ENCODE measurements around the gene CASQ1. TPM values are rescaled to one million over a fixed set of nuclear protein-coding genes. Genes with fewer than 3 reads are reported as not detected.
A peak's percentile ranks its signal among the peaks of the same experiment; 100 is the strongest.

The CASQ1 gene
- under 1 TPM; 0.29 to 0.77 TPM for total RNA-seq
- 0.96 TPM for polyA plus RNA-seq (2013, experiment 1 of 2)
- 1.0 TPM for polyA plus RNA-seq (2013, experiment 2 of 2)
- long read RNA-seq, experiment 1, result 0 reads
- long read RNA-seq, experiment 2, result 0 reads
- long read RNA-seq, experiment 3, partial matches to known transcripts, result 1 of 2 reads
- long read RNA-seq, experiment 3, other reads (novel, unspliced or antisense), result 0 of 2 reads
- long read RNA-seq, experiment 4, result 0 reads

DNA sequence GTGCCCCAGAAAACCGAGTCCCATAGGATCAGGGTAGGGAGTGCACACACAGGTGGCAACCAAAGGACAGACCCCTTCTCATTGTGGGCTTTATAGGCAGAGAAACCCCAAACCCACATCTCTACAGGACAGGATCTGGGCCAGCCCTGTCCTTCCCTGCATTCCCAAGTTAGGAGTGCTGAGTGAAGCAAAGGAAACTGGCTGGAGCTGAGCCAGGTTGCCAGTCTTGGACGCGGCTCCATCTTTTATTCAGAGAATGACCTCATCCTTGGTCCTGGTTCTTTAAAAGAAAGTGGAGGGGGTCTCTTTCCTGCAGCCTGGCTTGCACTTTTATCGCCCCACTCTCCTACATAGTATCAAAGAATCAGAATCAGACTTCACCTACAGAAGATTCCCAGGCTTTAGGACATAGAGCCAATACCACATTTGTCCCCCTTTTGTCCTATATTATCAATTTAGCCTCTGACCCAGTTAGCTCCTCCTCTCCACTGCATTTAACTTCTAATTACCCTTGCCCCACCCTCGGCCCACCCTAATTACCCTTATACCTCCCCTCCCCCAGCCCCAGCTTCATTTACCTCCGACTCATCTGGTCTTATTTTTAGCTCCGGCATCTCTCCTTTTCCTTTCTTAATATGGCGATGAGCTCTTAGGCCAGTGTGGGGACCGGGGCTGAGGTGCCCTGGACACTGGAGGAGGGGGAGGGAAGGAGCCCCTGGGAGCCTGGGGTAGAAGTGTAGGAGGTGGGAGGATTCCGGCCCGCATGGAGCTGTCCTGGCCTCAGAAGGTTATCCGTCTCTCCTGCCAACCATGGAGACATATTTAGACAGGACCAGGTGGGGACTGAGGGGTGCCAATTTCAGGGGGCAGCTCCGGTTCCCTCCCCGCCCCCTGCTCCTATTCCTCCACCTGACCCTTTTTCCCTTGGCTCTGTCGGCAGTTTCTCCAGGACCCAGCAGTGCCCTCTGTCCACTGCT lies at the start of gene CASQ1:
CASQ1 (plus strand) TSS at position 927 of the 977 bp plus-strand sequence. CDS start 177 bp downstream, outside the sequence.
- Histone ChIP-seq H3K27ac (ENCODE audit: low read depth, low read length) (peak within 1 kb of the TSS; percentile 44), H3K9ac (ENCODE audit: extremely low read depth, low read length, poor library complexity, severe bottlenecking) (no peak within 1 kb of the TSS), H3K4me3 (ENCODE audit: low read length) (no peak within 1 kb of the TSS), H3K9me3 (ENCODE audit: control insufficient read depth, low read length) (no peaks in the 10 kb centered on the region), H3K36me3 (ENCODE audit: control insufficient read depth, insufficient read depth, low read length) (no peaks in the 10 kb centered on the region), H3K27me3 (ENCODE audit: control insufficient read depth, insufficient read depth, low read length, poor library complexity, severe bottlenecking) (no peaks in the 10 kb centered on the region), H3K4me1 (ENCODE audit: control insufficient read depth, insufficient read depth, low read length) (no peaks in the 10 kb centered on the region)
- no peak within 1 kb of the TSS for H3K4me3 Mint-ChIP-seq
- no peak for DNase-seq
- no peak within 1 kb of the TSS for H3K27ac Mint-ChIP-seq
- H3K36me3 Mint-ChIP-seq (ENCODE audit: low read depth), result no peaks in the 10 kb centered on the region
- peaks cover 1% of the 10 kb centered on the region for H3K27me3 Mint-ChIP-seq (ENCODE audit: insufficient read depth)
- peaks cover 7% of the 10 kb centered on the region for H3K4me1 Mint-ChIP-seq
- no peaks in the 10 kb centered on the region for H3K9me3 Mint-ChIP-seq
- 71 to 86% methylated on average over 2 to 15 of the region's 15 CpGs for WGBS, 2 experiments (ENCODE audit: insufficient coverage in 1 of 2, insufficient read length in 1 of 2)
- TF ChIP-seq, protein P1, sequence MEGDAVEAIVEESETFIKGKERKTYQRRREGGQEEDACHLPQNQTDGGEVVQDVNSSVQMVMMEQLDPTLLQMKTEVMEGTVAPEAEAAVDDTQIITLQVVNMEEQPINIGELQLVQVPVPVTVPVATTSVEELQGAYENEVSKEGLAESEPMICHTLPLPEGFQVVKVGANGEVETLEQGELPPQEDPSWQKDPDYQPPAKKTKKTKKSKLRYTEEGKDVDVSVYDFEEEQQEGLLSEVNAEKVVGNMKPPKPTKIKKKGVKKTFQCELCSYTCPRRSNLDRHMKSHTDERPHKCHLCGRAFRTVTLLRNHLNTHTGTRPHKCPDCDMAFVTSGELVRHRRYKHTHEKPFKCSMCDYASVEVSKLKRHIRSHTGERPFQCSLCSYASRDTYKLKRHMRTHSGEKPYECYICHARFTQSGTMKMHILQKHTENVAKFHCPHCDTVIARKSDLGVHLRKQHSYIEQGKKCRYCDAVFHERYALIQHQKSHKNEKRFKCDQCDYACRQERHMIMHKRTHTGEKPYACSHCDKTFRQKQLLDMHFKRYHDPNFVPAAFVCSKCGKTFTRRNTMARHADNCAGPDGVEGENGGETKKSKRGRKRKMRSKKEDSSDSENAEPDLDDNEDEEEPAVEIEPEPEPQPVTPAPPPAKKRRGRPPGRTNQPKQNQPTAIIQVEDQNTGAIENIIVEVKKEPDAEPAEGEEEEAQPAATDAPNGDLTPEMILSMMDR (conservative IDR thresholded peaks at IDR 0.05), result no peak

DNA sequence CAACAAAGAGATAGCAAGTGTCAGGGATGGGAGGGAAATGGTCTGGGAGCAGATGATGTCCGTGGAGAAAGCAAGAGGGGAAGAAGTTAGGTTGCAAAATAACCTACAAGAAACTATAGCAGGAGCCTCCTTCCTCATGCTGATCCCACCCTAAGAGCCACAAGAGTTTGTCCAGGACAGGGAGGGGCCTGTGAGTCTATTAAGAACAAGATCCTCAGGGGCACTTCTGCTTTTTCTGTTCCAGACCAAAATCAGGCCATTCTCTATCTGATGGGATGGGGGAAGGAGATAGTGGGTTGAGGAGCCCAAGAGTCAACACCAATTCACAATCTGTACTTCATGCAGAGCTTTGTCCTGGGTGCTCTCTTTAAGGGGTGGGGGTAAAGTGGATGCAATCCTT lies 46.7 kb upstream of the CASQ1 start:
- H3K27me3 ChIP-seq (ENCODE audit: control insufficient read depth, insufficient read depth, low read length, poor library complexity, severe bottlenecking), result no peaks in the 10 kb centered on the region
- no peak overlapping the region for H3K27ac Mint-ChIP-seq

DNA sequence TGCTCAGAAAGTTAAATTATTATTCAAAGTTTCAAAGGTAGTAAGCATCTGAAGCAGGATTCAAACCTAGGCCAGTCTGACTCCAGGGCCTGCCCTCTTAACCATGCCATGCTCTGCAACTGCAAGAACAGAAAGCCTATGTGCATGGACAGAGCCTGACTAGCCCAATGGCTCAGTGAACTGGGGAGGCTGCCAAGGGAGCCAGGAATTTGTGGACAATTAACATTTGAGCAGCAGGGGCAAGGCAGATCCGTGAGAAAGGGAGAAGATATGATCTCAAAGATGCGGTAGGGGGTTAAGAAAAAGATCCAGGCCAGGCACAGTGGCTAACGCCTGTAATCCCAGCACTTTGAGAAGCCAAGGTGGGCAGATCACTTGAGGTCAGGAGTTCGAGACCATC lies 45.5 kb upstream of the CASQ1 start:
- Mint-ChIP-seq H3K9me3 (no peaks in the 10 kb centered on the region), H3K27ac (no peak overlapping the region)
- DNase-seq, result no peak

More for the DNA sequence above, 46.7 kb upstream of the CASQ1 start:
- Histone ChIP-seq H3K9ac (ENCODE audit: extremely low read depth, low read length, poor library complexity, severe bottlenecking) (no peak overlapping the region), H3K27ac (ENCODE audit: low read depth, low read length) (no peak overlapping the region), H3K4me1 (ENCODE audit: control insufficient read depth, insufficient read depth, low read length) (no peaks in the 10 kb centered on the region), H3K9me3 (ENCODE audit: control insufficient read depth, low read length) (no peaks in the 10 kb centered on the region), H3K36me3 (ENCODE audit: control insufficient read depth, insufficient read depth, low read length) (no peaks in the 10 kb centered on the region), H3K4me3 (ENCODE audit: low read length) (no peak overlapping the region)
- TF ChIP-seq, protein P1 (conservative IDR thresholded peaks at IDR 0.05), result no peak
- no peak overlapping the region for H3K4me3 Mint-ChIP-seq
- peaks cover 11% of the 10 kb centered on the region for H3K27me3 Mint-ChIP-seq (ENCODE audit: insufficient read depth)
- WGBS, 2 experiments (ENCODE audit: insufficient coverage in 1 of 2, insufficient read length in 1 of 2), result 79 to 80% methylated on average over 1 of the region's 1 CpG
- H3K36me3 Mint-ChIP-seq (ENCODE audit: low read depth), result no peaks in the 10 kb centered on the region
- peaks cover 10% of the 10 kb centered on the region for H3K4me1 Mint-ChIP-seq
- no peak for DNase-seq
- H3K9me3 Mint-ChIP-seq, result no peaks in the 10 kb centered on the region

More for the DNA sequence above, 45.5 kb upstream of the CASQ1 start:
- Histone ChIP-seq H3K27ac (ENCODE audit: low read depth, low read length) (no peak overlapping the region), H3K36me3 (ENCODE audit: control insufficient read depth, insufficient read depth, low read length) (no peaks in the 10 kb centered on the region), H3K9ac (ENCODE audit: extremely low read depth, low read length, poor library complexity, severe bottlenecking) (no peak overlapping the region), H3K4me3 (ENCODE audit: low read length) (no peak overlapping the region), H3K27me3 (ENCODE audit: control insufficient read depth, insufficient read depth, low read length, poor library complexity, severe bottlenecking) (no peaks in the 10 kb centered on the region), H3K4me1 (ENCODE audit: control insufficient read depth, insufficient read depth, low read length) (no peaks in the 10 kb centered on the region), H3K9me3 (ENCODE audit: control insufficient read depth, low read length) (no peaks in the 10 kb centered on the region)
- H3K27me3 Mint-ChIP-seq (ENCODE audit: insufficient read depth), result peaks cover 10% of the 10 kb centered on the region
- H3K4me3 Mint-ChIP-seq, result no peak overlapping the region
- H3K36me3 Mint-ChIP-seq (ENCODE audit: low read depth), result no peaks in the 10 kb centered on the region
- TF ChIP-seq, protein P1 (conservative IDR thresholded peaks at IDR 0.05), result no peak
- 77 to 82% methylated on average over 4 of the region's 4 CpGs for WGBS, 2 experiments (ENCODE audit: insufficient coverage in 1 of 2, insufficient read length in 1 of 2)
- H3K4me1 Mint-ChIP-seq, result peaks cover 10% of the 10 kb centered on the region

All from endodermal cell (in vitro differentiated cells).